CD4-positive, alpha-beta T cell (primary cell): ENCODE measurements around the gene MTNR1A. TPM values are rescaled to one million over a fixed set of nuclear protein-coding genes. Genes with fewer than 3 reads are reported as not detected.

Source experiments
- ATAC-seq: fragments of 200-7000 bp; cut with Tn5 transposase; one replicate; pipeline ENCODE4 v1.10.0; 2022; ENCODE audit warnings: mild to moderate bottlenecking; ENCODE audit not compliant: poor library complexity
- CTCF ChIA-PET: fragments of 350-600 bp; sonication (Branson Sonifier 250); formaldehyde crosslinking; loops from one replicate; lab custom pipeline; 2021; ENCODE audit warnings: antibody characterized with exemption, inconsistent platforms; lab: Charles Lee
- POLR2A ChIA-PET: fragments of 350-600 bp; sonication (Branson Sonifier 250); formaldehyde crosslinking; loops from one replicate; lab custom pipeline; 2021; ENCODE audit warnings: antibody characterized with exemption, inconsistent platforms; lab: Charles Lee
- DNase-seq, 14 experiments: peaks; one replicate each; pipeline ENCODE4 v3.0.0-alpha.2; 2013 to 2020; ENCODE audit warnings: mixed read lengths in 2 of 14
- H3K27ac ChIP-seq, 2 donors: one replicate each; pipeline versions ENCODE4 v1.5.1 to v1.7.0; 2013; ENCODE audit warnings: low read length in 2 of 2, low read depth in 1 of 2, mild to moderate bottlenecking in 1 of 2
- H3K27me3 ChIP-seq, 2 experiments: 1 replicate in 1 of 2; 2 replicates in 1 of 2; pipeline versions ENCODE4 v1.6.1 to v1.7.0; 2013; ENCODE audit warnings: low read length in 2 of 2, control low read depth in 1 of 2, mild to moderate bottlenecking in 1 of 2, moderate library complexity in 1 of 2; ENCODE audit not compliant: insufficient read depth in 2 of 2, control insufficient read depth in 1 of 2
- H3K36me3 ChIP-seq: one replicate; pipeline ENCODE4 v1.6.1; 2013; ENCODE audit warnings: low read length, control low read depth; ENCODE audit not compliant: insufficient read depth
- H3K4me1 ChIP-seq: one replicate; pipeline ENCODE4 v1.6.1; 2013; ENCODE audit warnings: low read length, control low read depth; ENCODE audit not compliant: insufficient read depth
- H3K4me3 ChIP-seq: one replicate; pipeline ENCODE4 v1.5.1; 2013; ENCODE audit warnings: mild to moderate bottlenecking, low read length, moderate library complexity
- H3K9me3 ChIP-seq, 2 experiments: 1 replicate in 1 of 2; 2 replicates in 1 of 2; pipeline versions ENCODE4 v1.6.1 to v1.7.0; 2013; ENCODE audit warnings: low read length in 2 of 2, mild to moderate bottlenecking in 2 of 2, control low read depth in 1 of 2, moderate library complexity in 1 of 2; ENCODE audit not compliant: control insufficient read depth in 1 of 2, insufficient read depth in 1 of 2
- H3K27ac Mint-ChIP-seq: one replicate; pipeline ENCODE4 v1.8.0; 2020; ENCODE audit warnings: mixed read lengths
- H3K27me3 Mint-ChIP-seq: one replicate; pipeline ENCODE4 v1.8.0; 2021; ENCODE audit warnings: mixed read lengths
- H3K36me3 Mint-ChIP-seq: one replicate; pipeline ENCODE4 v1.8.0; 2021; ENCODE audit warnings: low read depth, mixed read lengths
- H3K4me1 Mint-ChIP-seq: one replicate; pipeline ENCODE4 v1.8.0; 2021; ENCODE audit warnings: low read depth, mixed read lengths
- H3K4me3 Mint-ChIP-seq: one replicate; pipeline ENCODE4 v1.8.0; 2020; ENCODE audit warnings: mild to moderate bottlenecking, mixed read lengths
- H3K9me3 Mint-ChIP-seq: one replicate; pipeline ENCODE4 v1.8.0; 2020; ENCODE audit warnings: mixed read lengths
- CTCF ChIP-seq: fragments of 200-600 bp; IDR thresholded peaks from one replicate; pipeline ENCODE4 v1.8.0; 2022; ENCODE audit warnings: antibody characterized with exemption, mild to moderate bottlenecking
- intact Hi-C, 2 experiments: fragments of 100-400 bp; cut with DNase I in 1 of 2; cut with micrococcal nuclease in 1 of 2; formaldehyde crosslinking; loops; one replicate each; pipeline versions ENCODE4 v1.15.1 to v1.9.0; 2023 to 2025; cut with DNase I, micrococcal nuclease
- total RNA-seq, 174 experiments: library from RNA in 2 of 174; stranded (reverse) in 2 of 174; gene quantifications; one replicate each; pipeline ENCODE4 v1.2.3 and lab custom pipeline; 2021 to 2026

The MTNR1A gene
- total RNA-seq, 2 experiments from 2014 or later, result not detected

- Histone ChIP-seq H3K4me1 (no peaks in the 10 kb centered on the region), H3K9me3 (peaks cover 0 to 32% of the 10 kb centered on the region in 2 experiments), H3K27me3 (no peaks in the 10 kb centered on the region), H3K36me3 (no peaks in the 10 kb centered on the region), H3K27ac (no peak overlapping the region), H3K4me3 (no peak overlapping the region)
- intact Hi-C loops, result no loop called here
- DNase-seq, result no peak
- no peaks in the 10 kb centered on the region for H3K4me1 Mint-ChIP-seq
- CTCF ChIA-PET, result no interaction called here
- POLR2A ChIA-PET, result no interaction called here
- H3K9me3 Mint-ChIP-seq, result no peaks in the 10 kb centered on the region
- TF ChIP-seq CTCF, result no peak
- no peak for ATAC-seq
- H3K4me3 Mint-ChIP-seq, result no peak overlapping the region
- H3K27ac Mint-ChIP-seq, result no peak overlapping the region
- no peaks in the 10 kb centered on the region for H3K27me3 Mint-ChIP-seq
- no peaks in the 10 kb centered on the region for H3K36me3 Mint-ChIP-seq
Observed at GRCh38 chr4:186485150-186485549, 70.2 kb downstream of the MTNR1A start.

- Histone ChIP-seq H3K27me3 (no peaks in the 10 kb centered on the region), H3K4me3 (no peak overlapping the region), H3K27ac (no peak overlapping the region), H3K4me1 (no peaks in the 10 kb centered on the region), H3K36me3 (no peaks in the 10 kb centered on the region), H3K9me3 (peaks cover 0 to 21% of the 10 kb centered on the region in 2 experiments)
- ChIA-PET POLR2A (no interaction called here), CTCF (no interaction called here)
- Mint-ChIP-seq H3K27ac (no peak overlapping the region), H3K36me3 (no peaks in the 10 kb centered on the region), H3K4me3 (no peak overlapping the region), H3K9me3 (no peaks in the 10 kb centered on the region), H3K4me1 (no peaks in the 10 kb centered on the region), H3K27me3 (no peaks in the 10 kb centered on the region)
- DNase-seq (no peak), ATAC-seq (no peak)
- intact Hi-C loops, result no loop called here
- no peak for TF ChIP-seq CTCF
Observed at GRCh38 chr4:186483656-186484055, 71.7 kb downstream of the MTNR1A start.

Other genes starting within 250 kb of the MTNR1A start
- gene FAT1, start 168.3 kb upstream of the MTNR1A start, total RNA-seq, result under 1 TPM in 1 of 2 experiments, not detected in 1; 0.03 TPM